Umbilical cord (tissue), 2 donors: ENCODE results near the gene TMEM117. TPM values are rescaled to one million over a fixed set of nuclear protein-coding genes. Genes with fewer than 3 reads are reported as not detected.
"Not testable (repeated sequence)": the region's sequence is repeated elsewhere in the genome, so short reads cannot be mapped to it uniquely, and the experiment has no call there.

Experiments
- DNase-seq: peaks from one replicate; pipeline ENCODE4 v3.0.0-alpha.2; 2015; ENCODE audit warnings: low spot score
- total RNA-seq: library from RNA; depleted of rRNA; stranded (reverse); fragments of >200 nt; gene quantifications from one replicate; pipeline ENCODE4 v1.2.3, GENCODE V29; 2014; ENCODE audit warnings: low replicate concordance; ENCODE audit not compliant: insufficient read depth

The TMEM117 gene
- total RNA-seq, 1 donor from 2014 or later = 18.3 TPM

GRCh38 chr12:43840338-43840737 lies 4.5 kb downstream of the TMEM117 start:
- no peak for DNase-seq

- DNase-seq = no peak
Measured at GRCh38 chr12:43841253-43841652, 5.4 kb downstream of the TMEM117 start.

- DNase-seq = no peak
Measured at GRCh38 chr12:43842259-43842658, 6.4 kb downstream of the TMEM117 start.

- DNase-seq = not testable (repeated sequence)
Measured at GRCh38 chr12:43847425-43848225, 11.7 kb downstream of the TMEM117 start.

GRCh38 chr12:43848226-43848507 lies 12.3 kb downstream of the TMEM117 start:
- DNase-seq = no peak

GRCh38 chr12:43848786-43849185 lies 12.9 kb downstream of the TMEM117 start:
- no peak for DNase-seq

- DNase-seq = no peak
Measured at GRCh38 chr12:43852744-43853143, 16.9 kb downstream of the TMEM117 start.

GRCh38 chr12:43856972-43857371 lies 21.1 kb downstream of the TMEM117 start:
- DNase-seq = no peak

- DNase-seq = no peak
Measured at GRCh38 chr12:43858096-43858495, 22.2 kb downstream of the TMEM117 start.

- DNase-seq = no peak
Measured at GRCh38 chr12:43858991-43859390, 23.1 kb downstream of the TMEM117 start.

GRCh38 chr12:43861015-43861839 lies 25.3 kb downstream of the TMEM117 start:
- DNase-seq = peak; percentile 53

- DNase-seq = peak; percentile 29
Measured at GRCh38 chr12:43861840-43862150, 25.9 kb downstream of the TMEM117 start.

- DNase-seq = no peak
Measured at GRCh38 chr12:43863770-43864366, 28.0 kb downstream of the TMEM117 start.

GRCh38 chr12:43864557-43864956 lies 28.7 kb downstream of the TMEM117 start:
- not testable (repeated sequence) for DNase-seq

GRCh38 chr12:43869184-43869583 lies 33.3 kb downstream of the TMEM117 start:
- no peak for DNase-seq

GRCh38 chr12:43869765-43870164 lies 33.9 kb downstream of the TMEM117 start:
- DNase-seq = not testable (repeated sequence)

- DNase-seq = not testable (repeated sequence)
Measured at GRCh38 chr12:43871258-43871657, 35.4 kb downstream of the TMEM117 start.

- DNase-seq = no peak
Measured at GRCh38 chr12:43872396-43872795, 36.5 kb downstream of the TMEM117 start.

GRCh38 chr12:43878050-43878449 lies 42.2 kb downstream of the TMEM117 start:
- peak; percentile 70 for DNase-seq

- DNase-seq = peak; percentile 39
Measured at GRCh38 chr12:43880547-43880946, 44.7 kb downstream of the TMEM117 start.

GRCh38 chr12:43882578-43883178 lies 46.8 kb downstream of the TMEM117 start:
- DNase-seq = peak; percentile 80

- DNase-seq = peak; percentile 64
Measured at GRCh38 chr12:43883311-43883710, 47.4 kb downstream of the TMEM117 start.
